ENCODE results near the gene ZRANB3.
"Not testable (repeated sequence)": the region's sequence is repeated elsewhere in the genome, so short reads cannot be mapped to it uniquely, and the experiment has no call there.

ZRANB3 gene

GRCh38 chr2:135287121-135287520, 243.9 kb downstream of the ZRANB3 start:
- not testable (repeated sequence) for H3K9ac ChIP-seq (ENCODE audit: low read depth, low read length, poor library complexity); H3K18ac ChIP-seq (ENCODE audit: low read length); H2AFZ ChIP-seq (ENCODE audit: low read length); H3K9me3 ChIP-seq (replicated peaks in 1 of 2; ENCODE audit: control insufficient read depth in 2 of 2, insufficient read depth in 1 of 2, low read depth in 1 of 2, low read length in 2 of 2); H3K36me3 ChIP-seq (replicated peaks in 1 of 2; ENCODE audit: control insufficient read depth in 2 of 2, insufficient read depth in 2 of 2, low read length in 2 of 2); H3K4me2 ChIP-seq (ENCODE audit: insufficient read depth, low read length, poor library complexity, severe bottlenecking); H3K14ac ChIP-seq (ENCODE audit: low read length); H2BK12ac ChIP-seq (ENCODE audit: low read length); H3K4ac ChIP-seq (ENCODE audit: low read length); H2BK15ac ChIP-seq (ENCODE audit: low read length); DNase-seq (ENCODE audit: low spot score); H3K23ac ChIP-seq (ENCODE audit: low read depth, low read length, poor library complexity); H3K4me3 ChIP-seq (ENCODE audit: low read length in 2 of 2); H2BK120ac ChIP-seq (ENCODE audit: low read depth, low read length); H2BK5ac ChIP-seq (ENCODE audit: low read length); H3K27ac ChIP-seq (replicated peaks; ENCODE audit: low read length); H2AK5ac ChIP-seq (ENCODE audit: low read depth, low read length); H4K8ac ChIP-seq (ENCODE audit: low read depth, low read length); H3K79me1 ChIP-seq (ENCODE audit: low read depth, low read length); H4K91ac ChIP-seq (ENCODE audit: low read depth, low read length, poor library complexity); H3K27me3 ChIP-seq (ENCODE audit: control insufficient read depth in 3 of 3, insufficient read depth in 3 of 3, low read depth in 1 of 3, low read length in 3 of 3); H3K4me1 ChIP-seq (ENCODE audit: control insufficient read depth in 2 of 2, insufficient read depth in 1 of 2, low read depth in 1 of 2, low read length in 2 of 2)

DNA sequence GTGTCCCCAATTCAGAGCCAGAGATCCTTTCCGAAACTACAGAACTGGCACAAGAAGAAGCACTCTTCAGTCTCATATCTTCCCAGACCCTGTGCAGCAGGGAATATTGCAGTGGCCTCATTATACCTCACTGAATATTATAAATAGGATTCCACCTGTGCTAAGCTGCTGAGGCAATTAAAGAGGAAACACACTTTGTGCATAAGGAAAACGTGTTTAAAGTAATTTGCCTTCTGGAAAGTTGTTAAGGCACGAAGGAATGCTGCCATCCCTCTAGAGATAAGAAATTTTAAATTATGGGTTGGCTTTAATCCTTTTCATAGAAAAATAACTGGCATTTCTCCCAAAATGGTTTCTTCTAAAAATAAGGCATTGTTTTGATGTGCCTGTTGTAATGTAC, 245.6 kb downstream of the ZRANB3 start:
- H4K91ac ChIP-seq (ENCODE audit: low read depth, low read length, poor library complexity), result no peak overlapping the region
- no peak overlapping the region for H3K23ac ChIP-seq (ENCODE audit: low read depth, low read length, poor library complexity)
- no peak overlapping the region for H3K27ac ChIP-seq (replicated peaks; ENCODE audit: low read length)
- H3K9ac ChIP-seq (ENCODE audit: low read depth, low read length, poor library complexity), result no peak overlapping the region
- H2BK5ac ChIP-seq (ENCODE audit: low read length), result no peak overlapping the region
- no peak overlapping the region for H3K14ac ChIP-seq (ENCODE audit: low read length)
- H3K4me3 ChIP-seq (ENCODE audit: low read length in 2 of 2), result no peak overlapping the region
- no peaks in the 10 kb centered on the region for H3K4me1 ChIP-seq (ENCODE audit: control insufficient read depth in 2 of 2, insufficient read depth in 1 of 2, low read depth in 1 of 2, low read length in 2 of 2)
- H3K4ac ChIP-seq (ENCODE audit: low read length), result no peak overlapping the region
- no peak overlapping the region for H2BK15ac ChIP-seq (ENCODE audit: low read length)
- H2AFZ ChIP-seq (ENCODE audit: low read length), result no peak overlapping the region
- H3K9me3 ChIP-seq (replicated peaks in 1 of 2; ENCODE audit: control insufficient read depth in 2 of 2, insufficient read depth in 1 of 2, low read depth in 1 of 2, low read length in 2 of 2), result no peaks in the 10 kb centered on the region
- no peak overlapping the region for H3K18ac ChIP-seq (ENCODE audit: low read length)
- H2BK12ac ChIP-seq (ENCODE audit: low read length), result no peak overlapping the region
- H3K36me3 ChIP-seq (replicated peaks in 1 of 2; ENCODE audit: control insufficient read depth in 2 of 2, insufficient read depth in 2 of 2, low read length in 2 of 2), result no peaks in the 10 kb centered on the region
- WGBS, 2 donors (ENCODE audit: extremely low coverage in 2 of 2, insufficient read length in 2 of 2, insufficient replicate concordance in 1 of 2), result no CpG with 5 or more reads among the region's 3 CpGs
- H2BK120ac ChIP-seq (ENCODE audit: low read depth, low read length), result no peak overlapping the region
- H4K8ac ChIP-seq (ENCODE audit: low read depth, low read length), result no peak overlapping the region
- no peaks in the 10 kb centered on the region for H3K79me1 ChIP-seq (ENCODE audit: low read depth, low read length)
- no peak overlapping the region for H3K4me2 ChIP-seq (ENCODE audit: insufficient read depth, low read length, poor library complexity, severe bottlenecking)
- H2AK5ac ChIP-seq (ENCODE audit: low read depth, low read length), result no peak overlapping the region
- DNase-seq (ENCODE audit: low spot score), result no peak
- H3K27me3 ChIP-seq (ENCODE audit: control insufficient read depth in 3 of 3, insufficient read depth in 3 of 3, low read depth in 1 of 3, low read length in 3 of 3), result no peaks in the 10 kb centered on the region

DNA sequence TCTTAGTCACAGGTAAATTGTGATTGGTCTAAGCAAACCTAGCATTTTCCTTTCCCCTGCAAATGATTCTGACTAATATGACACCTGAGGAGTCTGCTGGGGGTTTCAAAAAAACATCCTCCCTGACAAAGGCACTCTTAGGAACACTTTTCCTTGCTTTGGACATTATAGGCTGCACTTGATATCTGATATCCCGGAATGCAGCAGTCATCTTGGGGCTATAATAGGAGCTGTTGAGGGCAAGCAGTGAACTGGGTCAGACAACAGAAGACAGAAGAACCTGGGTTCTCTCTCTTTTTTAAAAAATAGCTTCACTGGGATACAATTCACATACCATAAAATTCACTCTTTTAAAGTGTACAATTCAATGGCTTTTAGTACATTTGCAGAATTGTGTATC, 249.6 kb downstream of the ZRANB3 start:
- Histone ChIP-seq H2AFZ (ENCODE audit: low read length) (no peak overlapping the region), H2AK5ac (ENCODE audit: low read depth, low read length) (no peak overlapping the region), H3K9me3 (replicated peaks in 1 of 2; ENCODE audit: control insufficient read depth in 2 of 2, insufficient read depth in 1 of 2, low read depth in 1 of 2, low read length in 2 of 2) (no peaks in the 10 kb centered on the region), H2BK15ac (ENCODE audit: low read length) (no peak overlapping the region), H3K4me3 (ENCODE audit: low read length in 2 of 2) (no peak overlapping the region), H3K27me3 (ENCODE audit: control insufficient read depth in 3 of 3, insufficient read depth in 3 of 3, low read depth in 1 of 3, low read length in 3 of 3) (no peaks in the 10 kb centered on the region), H3K4me1 (ENCODE audit: control insufficient read depth in 2 of 2, insufficient read depth in 1 of 2, low read depth in 1 of 2, low read length in 2 of 2) (no peaks in the 10 kb centered on the region), H3K18ac (ENCODE audit: low read length) (no peak overlapping the region), H4K91ac (ENCODE audit: low read depth, low read length, poor library complexity) (no peak overlapping the region), H3K79me1 (ENCODE audit: low read depth, low read length) (no peaks in the 10 kb centered on the region), H3K4me2 (ENCODE audit: insufficient read depth, low read length, poor library complexity, severe bottlenecking) (no peak overlapping the region), H4K8ac (ENCODE audit: low read depth, low read length) (no peak overlapping the region), H3K36me3 (replicated peaks in 1 of 2; ENCODE audit: control insufficient read depth in 2 of 2, insufficient read depth in 2 of 2, low read length in 2 of 2) (no peaks in the 10 kb centered on the region), H3K14ac (ENCODE audit: low read length) (no peak overlapping the region), H2BK5ac (ENCODE audit: low read length) (no peak overlapping the region), H2BK120ac (ENCODE audit: low read depth, low read length) (no peak overlapping the region), H2BK12ac (ENCODE audit: low read length) (no peak overlapping the region), H3K23ac (ENCODE audit: low read depth, low read length, poor library complexity) (no peak overlapping the region), H3K9ac (ENCODE audit: low read depth, low read length, poor library complexity) (no peak overlapping the region), H3K4ac (ENCODE audit: low read length) (no peak overlapping the region), H3K27ac (replicated peaks; ENCODE audit: low read length) (no peak overlapping the region)
- WGBS, 2 donors (ENCODE audit: extremely low coverage in 2 of 2, insufficient read length in 2 of 2, insufficient replicate concordance in 1 of 2), result no CpG with 5 or more reads among the region's 1 CpG
- no peak for DNase-seq (ENCODE audit: low spot score)

DNA sequence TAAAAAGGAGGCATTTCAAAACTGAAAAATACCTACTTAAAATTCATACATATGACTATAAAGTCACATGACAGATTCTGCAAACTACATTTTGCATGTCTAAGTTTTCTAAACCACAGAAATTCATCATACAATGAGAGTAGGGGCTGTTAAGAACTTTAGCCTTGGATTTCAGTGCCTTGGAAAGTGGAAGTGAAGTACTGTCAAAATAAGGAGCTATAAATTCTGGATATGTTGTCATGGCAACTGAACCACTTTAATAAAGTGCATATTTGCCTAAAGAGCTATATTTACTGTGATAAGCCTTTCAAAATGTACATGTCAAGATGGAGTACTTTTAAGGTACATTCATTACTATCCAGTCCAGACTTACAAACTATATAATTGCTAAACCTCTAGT, 251.8 kb downstream of the ZRANB3 start:
- DNase-seq (ENCODE audit: low spot score), result no peak
- no peaks in the 10 kb centered on the region for H3K36me3 ChIP-seq (replicated peaks in 1 of 2; ENCODE audit: control insufficient read depth in 2 of 2, insufficient read depth in 2 of 2, low read length in 2 of 2)
- H4K91ac ChIP-seq (ENCODE audit: low read depth, low read length, poor library complexity), result no peak overlapping the region

More for the DNA sequence above, 251.8 kb downstream of the ZRANB3 start:
- no peak overlapping the region for H3K9ac ChIP-seq (ENCODE audit: low read depth, low read length, poor library complexity)
- H2AK5ac ChIP-seq (ENCODE audit: low read depth, low read length), result no peak overlapping the region
- H3K27me3 ChIP-seq (ENCODE audit: control insufficient read depth in 3 of 3, insufficient read depth in 3 of 3, low read depth in 1 of 3, low read length in 3 of 3), result no peaks in the 10 kb centered on the region
- no peak overlapping the region for H2BK12ac ChIP-seq (ENCODE audit: low read length)
- H3K18ac ChIP-seq (ENCODE audit: low read length), result no peak overlapping the region
- no peaks in the 10 kb centered on the region for H3K79me1 ChIP-seq (ENCODE audit: low read depth, low read length)
- no peak overlapping the region for H3K27ac ChIP-seq (replicated peaks; ENCODE audit: low read length)
- no peak overlapping the region for H3K14ac ChIP-seq (ENCODE audit: low read length)
- H3K4me3 ChIP-seq (ENCODE audit: low read length in 2 of 2), result no peak overlapping the region
- no peak overlapping the region for H2BK15ac ChIP-seq (ENCODE audit: low read length)
- H3K4me1 ChIP-seq (ENCODE audit: control insufficient read depth in 2 of 2, insufficient read depth in 1 of 2, low read depth in 1 of 2, low read length in 2 of 2), result no peaks in the 10 kb centered on the region
- H2BK5ac ChIP-seq (ENCODE audit: low read length), result no peak overlapping the region
- H2BK120ac ChIP-seq (ENCODE audit: low read depth, low read length), result no peak overlapping the region
- no peaks in the 10 kb centered on the region for H3K9me3 ChIP-seq (replicated peaks in 1 of 2; ENCODE audit: control insufficient read depth in 2 of 2, insufficient read depth in 1 of 2, low read depth in 1 of 2, low read length in 2 of 2)
- H3K4me2 ChIP-seq (ENCODE audit: insufficient read depth, low read length, poor library complexity, severe bottlenecking), result no peak overlapping the region
- H2AFZ ChIP-seq (ENCODE audit: low read length), result no peak overlapping the region
- no peak overlapping the region for H3K4ac ChIP-seq (ENCODE audit: low read length)
- no peak overlapping the region for H4K8ac ChIP-seq (ENCODE audit: low read depth, low read length)
- no peak overlapping the region for H3K23ac ChIP-seq (ENCODE audit: low read depth, low read length, poor library complexity)
